MM.1S (cell line): ENCODE results near the gene PHF3.

Experiments
- DNase-seq: peaks from one replicate; pipeline ENCODE4 v3.0.0-alpha.2; 2015
- H2AFZ ChIP-seq: fragments of 300-600 bp; sonication (generic); 2 replicates; pipeline ENCODE4 v1.6.0; 2016; ENCODE audit warnings: antibody characterized with exemption, low read length
- H3F3A ChIP-seq: fragments of 300-600 bp; sonication (generic); 2 replicates; pipeline ENCODE4 v1.6.1; 2016; ENCODE audit warnings: mild to moderate bottlenecking, antibody characterized with exemption, low read length, moderate library complexity, mixed read lengths; ENCODE audit not compliant: insufficient read depth
- H3K27ac ChIP-seq: fragments of 300-600 bp; sonication (generic); 2 replicates; pipeline ENCODE4 v1.5.1; 2016; ENCODE audit warnings: mild to moderate bottlenecking, low read length
- H3K27me3 ChIP-seq: fragments of 300-600 bp; sonication (generic); replicated peaks from 2 replicates; pipeline ENCODE4 v1.6.0; 2016; ENCODE audit warnings: low read length; ENCODE audit not compliant: insufficient read depth
- H3K36me3 ChIP-seq: fragments of 300-600 bp; sonication (generic); replicated peaks from 2 replicates; pipeline ENCODE4 v1.6.1; 2016; ENCODE audit warnings: mild to moderate bottlenecking, low read length, mixed read lengths; ENCODE audit not compliant: insufficient read depth
- H3K4me1 ChIP-seq: fragments of 300-600 bp; sonication (generic); 2 replicates; pipeline ENCODE4 v1.6.1; 2016; ENCODE audit warnings: low read length, mixed read lengths
- H3K4me2 ChIP-seq: fragments of 300-600 bp; sonication (generic); 2 replicates; pipeline ENCODE4 v1.6.0; 2016; ENCODE audit warnings: low read depth, low read length
- H3K4me3 ChIP-seq: fragments of 300-600 bp; sonication (generic); 2 replicates; pipeline ENCODE4 v1.5.1; 2016; ENCODE audit warnings: low read length, mixed read lengths
- H3K79me2 ChIP-seq: fragments of 300-600 bp; sonication (generic); 2 replicates; pipeline ENCODE4 v1.6.1; 2016; ENCODE audit warnings: mixed run types, low read length, mixed read lengths
- H3K9ac ChIP-seq: fragments of 300-600 bp; sonication (generic); 2 replicates; pipeline ENCODE4 v1.6.1; 2016; ENCODE audit warnings: low read length, mixed read lengths
- H3K9me2 ChIP-seq: fragments of 300-600 bp; sonication (generic); replicated peaks from 2 replicates; pipeline ENCODE4 v1.6.1; 2016; ENCODE audit warnings: mild to moderate bottlenecking, low read length, mixed read lengths; ENCODE audit not compliant: insufficient read depth
- H3K9me3 ChIP-seq: fragments of 300-600 bp; sonication (generic); replicated peaks from 2 replicates; pipeline ENCODE4 v1.6.1; 2016; ENCODE audit warnings: mild to moderate bottlenecking, low read length, mixed read lengths; ENCODE audit not compliant: insufficient read depth
- H4K20me1 ChIP-seq: fragments of 300-600 bp; sonication (generic); 2 replicates; pipeline ENCODE4 v1.6.1; 2016; ENCODE audit warnings: mild to moderate bottlenecking, low read length, moderate library complexity, mixed read lengths; ENCODE audit not compliant: insufficient read depth
- EZH2 ChIP-seq: fragments of 300-600 bp; sonication (generic); optimal IDR thresholded peaks from 2 replicates; pipeline ENCODE3; 2017; ENCODE audit warnings: low read depth, mild to moderate bottlenecking, antibody characterized with exemption, low read length, mixed read lengths
- EZH2phosphoT487 ChIP-seq: fragments of 300-600 bp; sonication (generic); IDR thresholded peaks from 2 replicates; pipeline ENCODE4 v1.6.1; 2018; ENCODE audit warnings: antibody characterized with exemption, low read length
- TF ChIP-seq, protein P1 (sequence below): fragments of 300-600 bp; sonication (generic); IDR thresholded peaks from 2 replicates; pipeline ENCODE4 v1.5.1; 2016; ENCODE audit warnings: antibody characterized with exemption, low read length, mixed read lengths

Gene PHF3

DNA sequence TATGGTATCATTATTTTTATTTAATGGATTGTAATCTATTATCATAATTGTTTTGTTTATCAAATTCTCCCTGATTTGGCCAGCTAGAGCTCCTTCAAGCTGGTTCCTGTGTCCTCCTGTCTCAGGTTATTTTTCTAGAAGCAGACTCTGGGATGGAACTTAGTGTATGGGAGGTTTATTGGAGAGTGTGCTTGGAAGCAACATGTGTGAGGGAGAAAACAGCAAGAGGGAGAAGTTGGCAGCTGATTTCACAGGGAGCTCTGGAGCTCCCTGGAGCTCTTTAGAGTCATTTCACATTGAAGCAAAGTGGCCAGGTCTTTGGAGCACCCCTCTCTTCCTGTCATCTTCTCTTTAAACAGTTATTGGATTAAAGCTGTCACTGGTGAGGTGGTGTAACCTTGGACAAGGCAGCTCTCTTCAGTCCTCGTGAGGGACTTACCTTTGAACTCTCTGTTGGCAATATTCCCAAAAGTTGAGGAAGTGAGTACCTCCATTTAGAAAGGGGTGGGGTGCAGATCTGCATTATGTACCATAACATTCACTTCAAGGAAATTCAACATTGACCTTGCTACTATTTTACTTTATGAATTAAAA lies 103.6 kb downstream of the PHF3 start:
- no peaks in the 10 kb centered on the region for H3K27me3 ChIP-seq
- no peak overlapping the region for H3K27ac ChIP-seq
- H3F3A ChIP-seq: no peaks in the 10 kb centered on the region
- H3K36me3 ChIP-seq: no peaks in the 10 kb centered on the region
- H3K79me2 ChIP-seq: no peaks in the 10 kb centered on the region
- no peaks in the 10 kb centered on the region for H3K9me2 ChIP-seq
- H3K4me3 ChIP-seq: no peak overlapping the region
- no peaks in the 10 kb centered on the region for H3K4me1 ChIP-seq
- DNase-seq: no peak
- H2AFZ ChIP-seq: no peak overlapping the region
- H4K20me1 ChIP-seq: no peaks in the 10 kb centered on the region
- no peak overlapping the region for H3K9ac ChIP-seq
- H3K4me2 ChIP-seq: no peak overlapping the region
- no peaks in the 10 kb centered on the region for H3K9me3 ChIP-seq
- TF ChIP-seq, protein P1, sequence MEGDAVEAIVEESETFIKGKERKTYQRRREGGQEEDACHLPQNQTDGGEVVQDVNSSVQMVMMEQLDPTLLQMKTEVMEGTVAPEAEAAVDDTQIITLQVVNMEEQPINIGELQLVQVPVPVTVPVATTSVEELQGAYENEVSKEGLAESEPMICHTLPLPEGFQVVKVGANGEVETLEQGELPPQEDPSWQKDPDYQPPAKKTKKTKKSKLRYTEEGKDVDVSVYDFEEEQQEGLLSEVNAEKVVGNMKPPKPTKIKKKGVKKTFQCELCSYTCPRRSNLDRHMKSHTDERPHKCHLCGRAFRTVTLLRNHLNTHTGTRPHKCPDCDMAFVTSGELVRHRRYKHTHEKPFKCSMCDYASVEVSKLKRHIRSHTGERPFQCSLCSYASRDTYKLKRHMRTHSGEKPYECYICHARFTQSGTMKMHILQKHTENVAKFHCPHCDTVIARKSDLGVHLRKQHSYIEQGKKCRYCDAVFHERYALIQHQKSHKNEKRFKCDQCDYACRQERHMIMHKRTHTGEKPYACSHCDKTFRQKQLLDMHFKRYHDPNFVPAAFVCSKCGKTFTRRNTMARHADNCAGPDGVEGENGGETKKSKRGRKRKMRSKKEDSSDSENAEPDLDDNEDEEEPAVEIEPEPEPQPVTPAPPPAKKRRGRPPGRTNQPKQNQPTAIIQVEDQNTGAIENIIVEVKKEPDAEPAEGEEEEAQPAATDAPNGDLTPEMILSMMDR: no peak
- TF ChIP-seq EZH2phosphoT487: no peak
- no peak for TF ChIP-seq EZH2

DNA sequence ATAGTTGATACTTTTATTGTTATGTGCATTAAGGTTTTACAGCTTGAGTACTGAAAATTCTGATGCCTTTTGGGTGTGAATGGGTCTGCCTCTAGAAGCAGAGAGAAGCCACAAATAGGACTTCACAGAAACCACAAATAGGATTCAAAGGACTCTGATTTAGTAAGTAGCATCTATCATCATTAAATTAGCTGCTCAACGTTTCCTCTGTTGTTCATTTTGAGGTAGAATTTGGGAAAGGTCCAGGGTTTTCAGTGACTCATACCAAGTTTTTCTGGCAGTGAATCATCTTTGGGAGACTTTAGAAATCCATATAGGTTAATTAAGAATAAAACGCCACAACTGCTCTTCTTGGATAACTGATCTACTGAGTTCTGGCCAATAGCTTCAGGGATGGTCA lies 105.1 kb downstream of the PHF3 start:
- no peaks in the 10 kb centered on the region for H3K27me3 ChIP-seq
- H3K4me1 ChIP-seq: no peaks in the 10 kb centered on the region
- no peaks in the 10 kb centered on the region for H3K9me3 ChIP-seq
- no peak overlapping the region for H3K4me2 ChIP-seq
- H3K79me2 ChIP-seq: no peaks in the 10 kb centered on the region
- TF ChIP-seq, protein P1: no peak
- no peak for TF ChIP-seq EZH2phosphoT487
- no peak for TF ChIP-seq EZH2
- no peaks in the 10 kb centered on the region for H3K9me2 ChIP-seq
- no peak overlapping the region for H3K4me3 ChIP-seq
- no peak overlapping the region for H3K27ac ChIP-seq
- no peak overlapping the region for H2AFZ ChIP-seq
- no peaks in the 10 kb centered on the region for H3F3A ChIP-seq
- no peak for DNase-seq
- H4K20me1 ChIP-seq: no peaks in the 10 kb centered on the region
- H3K36me3 ChIP-seq: no peaks in the 10 kb centered on the region
- H3K9ac ChIP-seq: no peak overlapping the region

DNA sequence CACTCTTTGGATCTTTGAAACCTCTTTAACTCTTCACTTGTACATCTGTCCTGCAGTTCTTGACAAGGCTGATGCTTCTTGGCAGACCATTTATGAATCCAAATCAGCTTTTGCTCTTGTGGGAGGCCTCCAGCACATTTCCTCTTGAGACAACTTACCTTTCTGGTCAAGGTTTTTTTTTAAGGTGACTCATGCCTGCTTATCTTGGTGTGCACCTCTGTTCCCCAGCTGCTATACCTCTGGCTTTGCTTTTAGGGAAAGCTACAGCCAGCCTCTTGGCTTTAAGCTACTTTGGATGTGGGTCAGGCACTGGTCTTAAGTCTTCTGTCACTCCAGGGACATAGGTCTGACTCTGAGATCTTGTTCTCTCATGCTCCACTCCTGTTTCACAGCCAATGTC lies 106.5 kb downstream of the PHF3 start:
- H3K9me2 ChIP-seq: no peaks in the 10 kb centered on the region
- no peaks in the 10 kb centered on the region for H3K36me3 ChIP-seq
- DNase-seq: no peak
- no peak overlapping the region for H3K4me3 ChIP-seq
- H4K20me1 ChIP-seq: no peaks in the 10 kb centered on the region
- TF ChIP-seq EZH2: no peak
- no peak for TF ChIP-seq EZH2phosphoT487
- TF ChIP-seq, protein P1: no peak
- no peaks in the 10 kb centered on the region for H3K9me3 ChIP-seq
- no peak overlapping the region for H3K4me2 ChIP-seq
- no peaks in the 10 kb centered on the region for H3K27me3 ChIP-seq
- H3K9ac ChIP-seq: no peak overlapping the region
- H3F3A ChIP-seq: no peaks in the 10 kb centered on the region
- H3K79me2 ChIP-seq: no peaks in the 10 kb centered on the region
- H2AFZ ChIP-seq: no peak overlapping the region
- no peak overlapping the region for H3K27ac ChIP-seq
- H3K4me1 ChIP-seq: no peaks in the 10 kb centered on the region
